HEK293 (cell line): ENCODE data around the gene CPB2.

ENCODE experiments used
- CTCF ChIP-seq: fragments of 450-650 bp; formaldehyde crosslinking; IDR thresholded peaks from 2 replicates; pipeline ENCODE4 v1.5.1; 2016; ENCODE audit warnings: missing biosample characterization, missing genetic modification characterization
- KLF1 ChIP-seq: fragments of 450-650 bp; formaldehyde crosslinking; IDR thresholded peaks from 2 replicates; pipeline ENCODE4 v1.5.1; 2016; ENCODE audit warnings: missing biosample characterization, missing genetic modification characterization
- PATZ1 ChIP-seq: fragments of 450-650 bp; formaldehyde crosslinking; IDR thresholded peaks from 2 replicates; pipeline ENCODE4 v1.5.1; 2016; ENCODE audit warnings: missing biosample characterization, missing genetic modification characterization
- ZNF140 ChIP-seq: fragments of 450-650 bp; formaldehyde crosslinking; IDR thresholded peaks from 2 replicates; pipeline ENCODE4 v1.5.1; 2016; ENCODE audit warnings: missing biosample characterization, missing genetic modification characterization
- ZNF175 ChIP-seq: fragments of 450-650 bp; formaldehyde crosslinking; IDR thresholded peaks from 2 replicates; pipeline ENCODE4 v1.5.1; 2016; ENCODE audit warnings: missing biosample characterization, missing genetic modification characterization
- ZNF239 ChIP-seq: fragments of 450-650 bp; formaldehyde crosslinking; IDR thresholded peaks from 2 replicates; pipeline ENCODE4 v1.5.1; 2016; ENCODE audit warnings: missing biosample characterization, missing genetic modification characterization
- ZNF335 ChIP-seq: fragments of 450-650 bp; formaldehyde crosslinking; conservative IDR thresholded peaks from 2 replicates; pipeline ENCODE4 v1.5.1; 2016; ENCODE audit warnings: missing biosample characterization, missing genetic modification characterization
- ZNF37A ChIP-seq: fragments of 450-650 bp; IDR thresholded peaks from 2 replicates; pipeline ENCODE4 v1.5.1; 2018; ENCODE audit warnings: missing biosample characterization, missing genetic modification characterization
- ZNF621 ChIP-seq: fragments of 450-650 bp; formaldehyde crosslinking; IDR thresholded peaks from 2 replicates; pipeline ENCODE4 v1.5.1; 2017; ENCODE audit warnings: missing biosample characterization, missing genetic modification characterization
- ZNF629 ChIP-seq: fragments of 450-650 bp; formaldehyde crosslinking; IDR thresholded peaks from 2 replicates; pipeline ENCODE4 v1.5.1; 2017; ENCODE audit warnings: missing biosample characterization, missing genetic modification characterization

- TF ChIP-seq ZNF37A (tag by site-specific recombination) (no peak), CTCF (tag by site-specific recombination) (no peak), ZNF239 (tag by site-specific recombination) (no peak), KLF1 (tag by site-specific recombination) (no peak), ZNF621 (tag by site-specific recombination) (no peak), ZNF629 (tag by site-specific recombination) (no peak), ZNF175 (tag by site-specific recombination) (no peak), ZNF140 (tag by site-specific recombination) (no peak), ZNF335 (tag by site-specific recombination) (no peak), PATZ1 (tag by site-specific recombination) (no peak)
Measured at GRCh38 chr13:46131705-46132104, 26.9 kb upstream of the CPB2 start.
